Endothelial cell of umbilical vein (primary cell): ENCODE results near the gene LY6G6C. TPM values are rescaled to one million over a fixed set of nuclear protein-coding genes. Genes with fewer than 3 reads are reported as not detected.

Experiments used
- BruUV-seq: library from RNA; stranded (reverse); fragments of 400-500 nt; replicated peaks from 2 replicates; lab custom pipeline; 2021; lab: Mats Ljungman, UMichigan
- CTCF ChIA-PET: fragments of 300-600, 350-600 bp; sonication (Branson Sonifier 250); formaldehyde crosslinking; loops from one replicate; lab custom pipeline; 2021; ENCODE audit warnings: antibody characterized with exemption, inconsistent platforms; lab: Charles Lee
- POLR2A ChIA-PET: fragments of 300-600, 350-600 bp; sonication (Branson Sonifier 250); formaldehyde crosslinking; loops from one replicate; lab custom pipeline; 2021; ENCODE audit warnings: antibody characterized with exemption, inconsistent platforms; lab: Charles Lee
- DNase-seq: peaks from one replicate; pipeline ENCODE4 v3.0.0-alpha.2; 2011; ENCODE audit warnings: low read depth, low spot score
- FAIRE-seq: peaks from 2 replicates; lab custom pipeline; 2011; peaks lifted over from hg19 to GRCh38; lab: Jason Lieb, UNC
- H2AFZ ChIP-seq: 2 replicates; pipeline ENCODE4 v1.6.0; 2012; ENCODE audit warnings: low read depth, low read length, control low read depth, inconsistent platforms
- H3K27ac ChIP-seq: 2 replicates; pipeline ENCODE4 v1.5.1; 2011; ENCODE audit warnings: low read depth, mild to moderate bottlenecking, control low read depth, low read length, moderate library complexity; ENCODE audit not compliant: insufficient read depth
- H3K27me3 ChIP-seq, 2 experiments: 2 replicates each; pipeline versions ENCODE4 v1.6.0 to v1.6.1; 2011; ENCODE audit warnings: low read length in 2 of 2, mixed read lengths in 1 of 2; ENCODE audit not compliant: control insufficient read depth in 2 of 2, insufficient read depth in 2 of 2
- H3K36me3 ChIP-seq, 2 experiments: 2 replicates in 1 of 2; 3 replicates in 1 of 2; pipeline ENCODE4 v1.5.1; 2011; ENCODE audit warnings: low read length in 2 of 2, mild to moderate bottlenecking in 1 of 2, moderate library complexity in 1 of 2; ENCODE audit not compliant: control insufficient read depth in 2 of 2, insufficient read depth in 2 of 2; ENCODE audit errors: extremely low read depth in 1 of 2
- H3K4me1 ChIP-seq: 3 replicates; pipeline ENCODE4 v1.5.1; 2011; ENCODE audit warnings: mild to moderate bottlenecking, low read length; ENCODE audit not compliant: control insufficient read depth, insufficient read depth; ENCODE audit errors: extremely low read depth
- H3K4me2 ChIP-seq: 2 replicates; pipeline ENCODE4 v1.6.1; 2011; ENCODE audit warnings: low read length, control low read depth, mixed read lengths; ENCODE audit not compliant: insufficient read depth
- H3K4me3 ChIP-seq, 3 experiments: fragments of 200-600 bp in 1 of 3; sonication (generic), shearing (Covaris generic) in 1 of 3; replicated peaks in 1 of 3; 2 replicates each; pipeline ENCODE4 v1.5.1; 2011 to 2016; ENCODE audit warnings: control low read depth in 3 of 3, low read length in 3 of 3, mild to moderate bottlenecking in 2 of 3, inconsistent platforms in 1 of 3, low read depth in 1 of 3, moderate library complexity in 1 of 3; ENCODE audit not compliant: insufficient read depth in 1 of 3
- H3K79me2 ChIP-seq: 2 replicates; pipeline ENCODE4 v1.6.0; 2012; ENCODE audit warnings: low read length, inconsistent platforms; ENCODE audit not compliant: control insufficient read depth, insufficient read depth
- H3K9ac ChIP-seq: replicated peaks from 2 replicates; pipeline ENCODE3; 2011; ENCODE audit warnings: low read length, control low read depth; ENCODE audit not compliant: insufficient read depth; ENCODE audit errors: extremely low read depth
- H3K9me1 ChIP-seq: replicated peaks from 3 replicates; pipeline ENCODE4 v1.6.0; 2011; ENCODE audit warnings: mild to moderate bottlenecking, low read length; ENCODE audit not compliant: control insufficient read depth, insufficient read depth; ENCODE audit errors: extremely low read depth
- H3K9me3 ChIP-seq: replicated peaks from 2 replicates; pipeline ENCODE4 v1.5.1; 2012; ENCODE audit warnings: low read length, inconsistent platforms; ENCODE audit not compliant: control insufficient read depth, insufficient read depth
- H4K20me1 ChIP-seq: replicated peaks from 2 replicates; pipeline ENCODE3; 2011; ENCODE audit warnings: mild to moderate bottlenecking, low read length; ENCODE audit not compliant: control insufficient read depth, insufficient read depth; ENCODE audit errors: extremely low read depth
- EZH2 ChIP-seq: IDR thresholded peaks from 2 replicates; pipeline ENCODE4 v1.6.1; 2012; ENCODE audit warnings: borderline replicate concordance, low read depth, mild to moderate bottlenecking, moderate library complexity, low read length, inconsistent platforms; ENCODE audit not compliant: severe bottlenecking
- FOS ChIP-seq: IDR thresholded peaks from 2 replicates; pipeline ENCODE4 v1.6.1; 2011; ENCODE audit warnings: mild to moderate bottlenecking, low read length, moderate library complexity, borderline replicate concordance; ENCODE audit not compliant: insufficient read depth
- GATA2 ChIP-seq: IDR thresholded peaks from 2 replicates; pipeline ENCODE4 v1.7.0; 2011; ENCODE audit warnings: low read depth, mild to moderate bottlenecking, moderate library complexity, mixed read lengths, low read length; ENCODE audit not compliant: insufficient read length, insufficient read depth
- JUN ChIP-seq: IDR thresholded peaks from 2 replicates; pipeline ENCODE4 v1.6.1; 2011; ENCODE audit warnings: borderline replicate concordance, low read depth; ENCODE audit not compliant: insufficient read length, insufficient read depth
- MYC ChIP-seq: IDR thresholded peaks from one replicate; pipeline ENCODE4 v1.6.1; 2011; ENCODE audit warnings: mild to moderate bottlenecking, low read depth, low read length
- POLR2A ChIP-seq: IDR thresholded peaks from 2 replicates; pipeline ENCODE4 v1.6.1; 2012; ENCODE audit warnings: low read depth, mild to moderate bottlenecking, control low read depth, low read length
- POLR2AphosphoS5 ChIP-seq: IDR thresholded peaks from 2 replicates; pipeline ENCODE4 v1.6.1; 2012; ENCODE audit warnings: low read depth, mild to moderate bottlenecking, control low read depth, low read length, moderate library complexity; ENCODE audit not compliant: insufficient read depth
- dilution Hi-C: fragments of 300-500 bp; cut with MboI; formaldehyde crosslinking; loops from one replicate; pipeline ENCODE4 v1.15.0; 2019; ENCODE audit warnings: low sequenced_read_pairs; ENCODE audit not compliant: extremely low pct_ligation_motif_present
- intact Hi-C: fragments of 100-400 bp; cut with micrococcal nuclease; formaldehyde crosslinking; loops from one replicate; pipeline ENCODE4 v1.10.0; 2022
- polyA plus RNA-seq, 4 experiments: library from polyadenylated mRNA; depleted of rRNA in 3 of 4; stranded (reverse) in 3 of 4; unstranded in 1 of 4; fragments of >200 nt; gene quantifications; 2 replicates each; pipeline versions ENCODE4 v1.2.1 to v1.2.3, GENCODE V29; 2011 to 2012; ENCODE audit warnings: missing spikeins in 1 of 4
- total RNA-seq: library from RNA; stranded (reverse); gene quantifications from 2 replicates; pipeline ENCODE4 v1.2.3, GENCODE V29; 2021
- TF ChIP-seq, protein P1 (sequence below), 2 donors: IDR thresholded peaks; 1 replicate in 1 of 2; 2 replicates in 1 of 2; pipeline ENCODE4 v1.5.1; 2011; ENCODE audit warnings: low read length in 2 of 2, mild to moderate bottlenecking in 2 of 2, moderate library complexity in 2 of 2, control low read depth in 1 of 2, inconsistent platforms in 1 of 2, low read depth in 1 of 2; ENCODE audit not compliant: insufficient read depth in 1 of 2; ENCODE audit errors: extremely low read depth in 1 of 2
- TF ChIP-seq, protein P2 (sequence below): IDR thresholded peaks from 2 replicates; pipeline ENCODE4 v1.6.1; 2011; ENCODE audit not compliant: insufficient read depth, insufficient read length

The LY6G6C gene
- total and polyA plus RNA-seq, 2 donors (not counting 3 experiments of a cell fraction or from before 2014, with no cell fraction given) = 0.33 TPM; not detected in 1

DNA sequence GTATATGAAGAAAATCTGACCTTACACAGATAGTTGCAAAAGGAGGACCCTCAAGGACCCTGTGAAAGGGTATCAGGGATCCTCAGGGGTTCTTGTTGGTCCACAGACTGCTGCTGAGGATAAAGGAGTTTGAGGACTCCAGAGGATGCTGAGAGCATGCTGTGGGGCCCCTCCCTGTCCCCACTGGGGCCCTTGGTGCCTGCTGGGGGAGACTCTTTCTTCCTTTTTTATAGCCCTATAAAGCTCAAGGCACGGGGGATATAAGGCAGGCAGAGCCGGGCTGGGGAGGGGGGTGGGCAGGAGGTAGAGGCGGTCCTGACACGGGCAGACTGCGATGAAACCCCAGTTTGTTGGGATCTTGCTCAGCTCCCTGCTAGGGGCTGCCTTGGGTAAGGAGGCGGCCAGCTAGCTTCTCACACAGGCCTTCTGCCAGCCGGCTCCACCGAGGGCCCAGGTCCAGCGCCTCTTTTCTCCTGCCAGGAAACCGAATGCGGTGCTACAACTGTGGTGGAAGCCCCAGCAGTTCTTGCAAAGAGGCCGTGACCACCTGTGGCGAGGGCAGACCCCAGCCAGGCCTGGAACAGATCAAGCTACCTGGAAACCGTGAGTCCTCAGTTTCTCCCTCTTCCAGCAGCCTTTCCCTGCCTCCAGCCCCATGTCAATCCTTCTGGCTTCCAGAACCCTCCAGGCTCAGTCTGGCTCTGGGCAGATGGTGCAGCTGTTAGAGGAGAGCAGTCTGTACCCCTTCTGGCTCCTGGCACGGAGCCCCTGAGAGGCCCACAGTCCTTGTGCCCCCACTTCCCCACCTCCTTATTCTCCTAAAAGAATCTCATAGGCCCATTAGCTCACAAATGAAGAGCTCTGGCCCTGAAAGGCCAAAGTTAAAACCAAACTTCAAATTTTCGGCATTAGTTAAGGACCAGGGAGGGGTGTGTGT, 6.3 kb downstream of the LY6G6C start, which contains the start of gene LY6G6D:
LY6G6D (plus strand) TSS at position 327 of the 937 bp plus-strand sequence; CDS start at position 335, 8 bp downstream.
- TF ChIP-seq GATA2 = no peak
- no peak for TF ChIP-seq POLR2AphosphoS5
- no peak for TF ChIP-seq MYC
- no peak for TF ChIP-seq JUN
- no peak for TF ChIP-seq FOS
- no peak for TF ChIP-seq POLR2A
- no peak for TF ChIP-seq EZH2
- TF ChIP-seq, protein P1, sequence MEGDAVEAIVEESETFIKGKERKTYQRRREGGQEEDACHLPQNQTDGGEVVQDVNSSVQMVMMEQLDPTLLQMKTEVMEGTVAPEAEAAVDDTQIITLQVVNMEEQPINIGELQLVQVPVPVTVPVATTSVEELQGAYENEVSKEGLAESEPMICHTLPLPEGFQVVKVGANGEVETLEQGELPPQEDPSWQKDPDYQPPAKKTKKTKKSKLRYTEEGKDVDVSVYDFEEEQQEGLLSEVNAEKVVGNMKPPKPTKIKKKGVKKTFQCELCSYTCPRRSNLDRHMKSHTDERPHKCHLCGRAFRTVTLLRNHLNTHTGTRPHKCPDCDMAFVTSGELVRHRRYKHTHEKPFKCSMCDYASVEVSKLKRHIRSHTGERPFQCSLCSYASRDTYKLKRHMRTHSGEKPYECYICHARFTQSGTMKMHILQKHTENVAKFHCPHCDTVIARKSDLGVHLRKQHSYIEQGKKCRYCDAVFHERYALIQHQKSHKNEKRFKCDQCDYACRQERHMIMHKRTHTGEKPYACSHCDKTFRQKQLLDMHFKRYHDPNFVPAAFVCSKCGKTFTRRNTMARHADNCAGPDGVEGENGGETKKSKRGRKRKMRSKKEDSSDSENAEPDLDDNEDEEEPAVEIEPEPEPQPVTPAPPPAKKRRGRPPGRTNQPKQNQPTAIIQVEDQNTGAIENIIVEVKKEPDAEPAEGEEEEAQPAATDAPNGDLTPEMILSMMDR (IDR thresholded peaks at IDR 0.05; ENCODE audit: extremely low read depth in 1 of 2, insufficient read depth in 1 of 2, low read depth in 1 of 2, low read length in 2 of 2) = no peak
- TF ChIP-seq, protein P2, sequence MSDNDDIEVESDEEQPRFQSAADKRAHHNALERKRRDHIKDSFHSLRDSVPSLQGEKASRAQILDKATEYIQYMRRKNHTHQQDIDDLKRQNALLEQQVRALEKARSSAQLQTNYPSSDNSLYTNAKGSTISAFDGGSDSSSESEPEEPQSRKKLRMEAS = no peak
- POLR2A ChIA-PET = interaction anchor here (2.0 kb wide), 1 partner anchor 9 kb away, joined by 10 read pairs; no protein-coding TSS in a partner anchor

More for the DNA sequence above, 6.3 kb downstream of the LY6G6C start, which contains the start of gene LY6G6D:
- dilution Hi-C loops = no loop called here
- no peaks in the 10 kb centered on the region for H3K27me3 ChIP-seq
- no peak within 1 kb of the TSS for H3K4me3 ChIP-seq
- FAIRE-seq (no peak), DNase-seq (no peak)
- H3K4me1 ChIP-seq = peaks cover 8% of the 10 kb centered on the region
- BruUV-seq = no TSS peak
- H3K9ac ChIP-seq = no peak within 1 kb of the TSS
- no peak within 1 kb of the TSS for H3K27ac ChIP-seq
- H3K79me2 ChIP-seq = no peaks in the 10 kb centered on the region
- CTCF ChIA-PET = interaction anchor here (1.5 to 3.0 kb wide), 4 partner anchors 8 to 115 kb away, joined by 4 to 9 read pairs (median 7); partner anchors contain the start of genes ABHD16A and MPIG6B
- H3K36me3 ChIP-seq = no peaks in the 10 kb centered on the region
- no peak within 1 kb of the TSS for H3K4me2 ChIP-seq
- H2AFZ ChIP-seq = no peak within 1 kb of the TSS
- no peaks in the 10 kb centered on the region for H3K9me1 ChIP-seq
- no peaks in the 10 kb centered on the region for H4K20me1 ChIP-seq
- intact Hi-C loops = no loop called here
- H3K9me3 ChIP-seq = no peaks in the 10 kb centered on the region
